Thymus (tissue), 11 donors: ENCODE results near the gene KIF26A. TPM values are rescaled to one million over a fixed set of nuclear protein-coding genes. Genes with fewer than 3 reads are reported as not detected.
"Not testable (repeated sequence)": the region's sequence is repeated elsewhere in the genome, so short reads cannot be mapped to it uniquely, and the experiment has no call there.

Experiments used
- DNase-seq, 9 donors: peaks; one replicate each; pipeline ENCODE4 v3.0.0-alpha.2; 2013; ENCODE audit warnings: low spot score in 9 of 9, low read depth in 6 of 9, missing footprints in 1 of 9
- H3K27ac ChIP-seq, 2 donors: one replicate each; pipeline ENCODE4 v1.5.1; 2013; ENCODE audit warnings: control low read depth in 1 of 2, low read depth in 1 of 2, low read length in 1 of 2, mild to moderate bottlenecking in 1 of 2, moderate library complexity in 1 of 2
- H3K27me3 ChIP-seq, 2 donors: one replicate each; pipeline ENCODE4 v1.5.1; 2013; ENCODE audit warnings: low read length in 1 of 2; ENCODE audit not compliant: control insufficient read depth in 2 of 2, insufficient read depth in 1 of 2
- H3K36me3 ChIP-seq, 2 donors: one replicate each; pipeline ENCODE4 v1.5.1; 2013; ENCODE audit warnings: low read length in 1 of 2, mild to moderate bottlenecking in 1 of 2, moderate library complexity in 1 of 2; ENCODE audit not compliant: control insufficient read depth in 2 of 2, insufficient read depth in 2 of 2
- H3K4me1 ChIP-seq, 2 donors: one replicate each; pipeline ENCODE4 v1.5.1; 2013; ENCODE audit warnings: low read length in 2 of 2; ENCODE audit not compliant: control insufficient read depth in 2 of 2, insufficient read depth in 2 of 2
- H3K4me3 ChIP-seq, 2 donors: one replicate each; pipeline ENCODE4 v1.5.1; 2013; ENCODE audit warnings: low read length in 2 of 2, control low read depth in 1 of 2, mild to moderate bottlenecking in 1 of 2
- H3K9me3 ChIP-seq, 2 donors: one replicate each; pipeline ENCODE4 v1.5.1; 2013; ENCODE audit warnings: low read length in 1 of 2, mild to moderate bottlenecking in 1 of 2; ENCODE audit not compliant: control insufficient read depth in 2 of 2, insufficient read depth in 1 of 2
- WGBS: extraction: QIAGEN DNeasy Blood & Tissue Kit; methylation state at CpG from one replicate; pipeline ENCODE4 v1.1.7; 2013; 5-methylcytosine and 5-hydroxymethylcytosine counted together
- polyA plus RNA-seq: library from polyadenylated mRNA; stranded (reverse); fragments of 200-250 nt; gene quantifications from one replicate; pipeline ENCODE4 v1.2.3, GENCODE V29; 2013
- total RNA-seq: library from RNA; stranded (reverse); fragments of 120-200 nt; gene quantifications from one replicate; pipeline ENCODE4 v1.2.4, GENCODE V29; 2013
- donor health status: healthy.

KIF26A gene
- total and polyA plus RNA-seq, 2 donors: 1.7 TPM

DNA sequence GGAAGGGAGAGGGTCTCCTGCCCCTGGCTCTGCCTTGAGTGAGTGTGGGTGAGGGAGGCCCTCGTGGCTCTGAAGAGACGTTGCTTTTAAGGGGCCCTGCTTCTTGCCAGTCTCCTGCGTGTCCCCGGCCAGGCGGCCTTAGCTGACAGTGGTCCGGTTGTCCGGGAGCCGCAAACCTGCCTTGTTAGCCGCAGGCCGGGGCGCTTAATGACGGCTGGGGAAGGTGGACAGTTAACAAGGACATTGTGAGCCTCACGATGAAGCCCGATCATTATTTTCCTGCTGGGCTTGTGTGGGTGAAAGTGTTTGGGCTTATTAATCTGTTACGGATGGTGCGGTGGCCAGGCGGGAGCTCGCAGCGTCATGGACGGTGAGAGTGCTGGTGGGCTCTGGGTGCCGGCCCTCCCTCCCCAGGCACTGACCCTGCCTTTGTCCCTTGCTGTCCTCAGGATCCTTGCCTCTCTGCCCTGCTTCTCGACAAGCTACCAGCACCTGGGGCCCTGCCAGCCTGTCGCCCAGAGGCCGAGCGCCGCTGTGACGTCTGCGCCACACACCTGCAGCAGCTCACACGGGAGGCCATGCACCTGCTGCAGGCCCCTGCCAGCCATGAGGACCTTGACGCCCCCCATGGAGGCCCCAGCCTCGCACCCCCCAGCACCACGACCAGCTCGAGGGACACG is 13.3 kb downstream of the KIF26A start:
- no peaks in the 10 kb centered on the region for H3K4me1 ChIP-seq
- WGBS: 95% methylated on average over 34 of the region's 34 CpGs
- DNase-seq: no peak

DNA sequence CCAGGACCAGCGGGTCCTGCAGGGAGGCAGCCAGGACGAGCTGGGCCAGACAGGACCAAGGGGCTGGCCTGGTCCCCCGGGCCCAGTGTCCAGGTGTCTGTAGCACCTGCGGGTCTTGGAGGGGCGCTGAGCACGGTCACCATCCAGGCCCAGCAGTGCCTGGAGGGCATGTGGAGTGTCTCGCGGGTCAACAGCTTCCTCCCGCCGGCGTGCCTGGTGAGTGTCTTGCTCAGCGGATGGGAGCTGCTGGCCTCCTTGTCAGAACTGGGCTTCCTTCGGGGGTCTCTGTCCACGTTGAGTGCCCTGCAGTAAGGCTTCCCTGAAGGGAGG is 13.8 kb downstream of the KIF26A start:
- DNase-seq: no peak
- WGBS: 97% methylated on average over 14 of the region's 14 CpGs
- H3K4me1 ChIP-seq: no peaks in the 10 kb centered on the region

More for the DNA sequence above, 13.3 kb downstream of the KIF26A start:
- H3K36me3 ChIP-seq: no peaks in the 10 kb centered on the region
- H3K9me3 ChIP-seq: no peaks in the 10 kb centered on the region
- peaks cover 0 to 3% of the 10 kb centered on the region in 2 donors for H3K27me3 ChIP-seq
- H3K4me3 ChIP-seq: no peak overlapping the region
- H3K27ac ChIP-seq: no peak overlapping the region

DNA sequence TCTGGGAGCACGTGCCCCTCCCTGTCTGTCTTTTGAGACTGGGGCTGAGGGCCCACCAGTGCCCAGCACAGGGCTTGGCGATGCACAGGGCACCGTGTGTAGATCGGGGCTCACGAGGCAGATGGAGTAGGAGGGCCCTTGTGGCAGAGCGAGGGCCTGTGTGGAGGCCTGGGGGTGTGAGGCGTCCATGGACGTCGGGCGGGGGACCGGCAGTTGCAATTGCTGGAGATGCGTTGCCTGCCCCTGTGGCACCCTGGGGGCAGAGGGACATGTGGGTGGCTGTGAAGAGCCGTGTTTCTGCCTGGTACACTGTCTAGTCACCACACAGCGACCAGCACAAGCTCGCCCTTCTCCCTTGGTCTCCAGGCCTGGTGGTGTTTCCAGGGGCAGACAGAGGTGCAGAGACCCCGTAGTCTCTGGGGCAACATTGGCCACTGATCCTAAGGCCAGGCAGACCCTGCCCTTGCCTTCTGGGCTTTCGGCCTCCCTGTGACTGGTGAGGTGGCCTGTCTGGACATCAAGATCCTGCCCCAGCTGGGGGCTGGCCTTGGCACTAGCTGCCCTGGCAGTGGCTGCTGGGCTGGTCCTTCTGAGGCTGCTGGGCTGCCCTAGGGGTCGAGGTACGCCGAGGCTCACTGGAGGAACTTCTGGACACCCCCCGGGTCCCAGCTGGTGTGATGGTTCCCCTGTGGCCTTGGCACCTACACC is 14.5 kb downstream of the KIF26A start:
- Histone ChIP-seq H3K9me3 (no peaks in the 10 kb centered on the region), H3K27me3 (peaks cover 0 to 3% of the 10 kb centered on the region in 2 donors), H3K4me3 (no peak overlapping the region), H3K36me3 (no peaks in the 10 kb centered on the region), H3K27ac (no peak overlapping the region), H3K4me1 (no peaks in the 10 kb centered on the region)
- DNase-seq: no peak
- WGBS: 96% methylated on average over 21 of the region's 21 CpGs

More for the DNA sequence above, 13.8 kb downstream of the KIF26A start:
- no peak overlapping the region for H3K27ac ChIP-seq
- H3K4me3 ChIP-seq: no peak overlapping the region
- H3K9me3 ChIP-seq: no peaks in the 10 kb centered on the region
- peaks cover 0 to 3% of the 10 kb centered on the region in 2 donors for H3K27me3 ChIP-seq
- no peaks in the 10 kb centered on the region for H3K36me3 ChIP-seq

DNA sequence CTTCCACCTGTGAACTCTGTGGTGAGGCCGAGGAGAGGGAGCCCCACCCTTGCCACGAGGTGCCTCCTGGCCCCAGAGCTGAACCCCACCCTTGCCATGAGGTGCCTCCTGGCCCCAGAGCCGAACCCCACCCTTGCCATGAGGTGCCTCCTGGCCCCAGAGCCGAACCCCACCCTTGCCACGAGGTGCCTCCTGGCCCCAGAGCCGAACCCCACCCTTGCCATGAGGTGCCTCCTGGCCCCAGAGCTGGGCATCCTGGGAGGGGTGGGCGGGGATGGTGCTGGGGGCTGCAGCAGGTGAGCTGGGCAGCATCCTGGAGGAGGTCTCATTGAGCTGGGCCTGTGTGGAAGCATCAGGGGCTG is 15.0 kb downstream of the KIF26A start:
- not testable (repeated sequence) for H3K9me3 ChIP-seq, H3K27me3 ChIP-seq, H3K27ac ChIP-seq, H3K4me3 ChIP-seq, H3K36me3 ChIP-seq, H3K4me1 ChIP-seq, DNase-seq
- WGBS: 64% methylated on average over 7 of the region's 7 CpGs

DNA sequence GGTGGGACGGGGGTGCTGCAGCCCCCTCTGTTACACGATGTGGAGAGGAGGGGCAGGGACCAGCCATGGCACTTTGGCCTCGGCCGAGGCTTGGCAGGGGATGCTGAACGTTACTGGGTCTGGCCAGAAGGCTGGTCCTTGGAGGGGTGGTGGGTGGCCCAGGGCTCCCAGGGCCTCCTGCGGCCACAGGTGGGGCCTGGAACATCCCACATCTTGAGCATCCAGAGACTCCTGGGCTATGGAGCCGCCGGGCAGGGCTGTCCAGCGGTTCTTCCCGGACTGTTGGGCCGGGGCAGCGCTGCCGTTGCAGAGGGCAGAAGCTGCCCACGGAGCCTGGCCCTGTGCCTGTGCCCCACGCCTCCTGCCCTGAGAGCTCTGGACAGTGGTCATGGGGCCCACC is 15.9 kb downstream of the KIF26A start:
- WGBS: 89% methylated on average over 15 of the region's 15 CpGs
- no peak for DNase-seq
- Histone ChIP-seq H3K4me1 (no peaks in the 10 kb centered on the region), H3K4me3 (no peak overlapping the region), H3K27ac (no peak overlapping the region), H3K36me3 (no peaks in the 10 kb centered on the region), H3K9me3 (no peaks in the 10 kb centered on the region), H3K27me3 (peaks cover 0 to 3% of the 10 kb centered on the region in 2 donors)

DNA sequence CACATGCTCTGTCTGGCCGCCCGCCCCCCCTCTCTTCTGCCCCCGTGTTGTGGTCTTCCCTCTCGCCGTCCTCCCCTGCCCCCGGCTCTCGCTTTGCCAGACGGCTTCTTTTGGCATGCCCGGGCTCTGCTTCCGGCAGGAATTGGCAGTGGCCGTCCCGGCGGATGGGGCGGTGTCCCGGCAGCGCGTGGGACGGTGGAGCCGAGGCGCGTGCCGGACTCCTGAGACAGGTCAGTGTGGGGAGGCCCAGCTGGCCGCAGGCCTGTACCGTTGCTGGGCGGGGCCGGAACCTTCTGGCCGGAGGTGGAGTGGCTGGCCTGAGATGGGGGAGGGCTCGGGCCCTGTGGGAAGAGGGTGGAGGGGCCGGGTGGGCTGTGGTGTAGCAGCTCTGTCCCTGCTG is 17.1 kb downstream of the KIF26A start:
- DNase-seq: no peak
- Histone ChIP-seq H3K27ac (no peak overlapping the region), H3K9me3 (no peaks in the 10 kb centered on the region), H3K4me3 (no peak overlapping the region), H3K36me3 (no peaks in the 10 kb centered on the region), H3K4me1 (no peaks in the 10 kb centered on the region), H3K27me3 (no peaks in the 10 kb centered on the region)
- WGBS: 90% methylated on average over 29 of the region's 29 CpGs

DNA sequence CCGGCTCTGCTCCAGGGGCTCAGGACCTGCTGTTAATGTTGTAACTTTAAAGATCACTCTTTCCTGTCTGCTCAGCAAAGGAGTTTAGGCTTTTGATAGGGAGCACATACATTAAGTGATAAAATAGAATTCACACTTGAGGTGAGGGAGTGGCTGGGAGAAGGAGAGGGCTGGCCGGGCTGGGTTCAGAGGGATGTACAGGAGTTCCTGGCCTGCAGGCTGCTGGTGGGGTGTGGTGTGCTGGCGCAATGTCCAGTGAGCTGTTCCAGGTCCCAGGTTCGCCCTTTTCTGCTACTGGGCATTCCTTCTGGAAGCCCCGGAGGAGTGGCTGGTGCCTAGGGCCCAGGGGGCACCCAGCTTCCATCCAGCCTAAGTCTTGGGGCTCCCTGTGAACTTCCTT is 17.8 kb downstream of the KIF26A start:
- 94% methylated on average over 5 of the region's 5 CpGs for WGBS
- no peak for DNase-seq

DNA sequence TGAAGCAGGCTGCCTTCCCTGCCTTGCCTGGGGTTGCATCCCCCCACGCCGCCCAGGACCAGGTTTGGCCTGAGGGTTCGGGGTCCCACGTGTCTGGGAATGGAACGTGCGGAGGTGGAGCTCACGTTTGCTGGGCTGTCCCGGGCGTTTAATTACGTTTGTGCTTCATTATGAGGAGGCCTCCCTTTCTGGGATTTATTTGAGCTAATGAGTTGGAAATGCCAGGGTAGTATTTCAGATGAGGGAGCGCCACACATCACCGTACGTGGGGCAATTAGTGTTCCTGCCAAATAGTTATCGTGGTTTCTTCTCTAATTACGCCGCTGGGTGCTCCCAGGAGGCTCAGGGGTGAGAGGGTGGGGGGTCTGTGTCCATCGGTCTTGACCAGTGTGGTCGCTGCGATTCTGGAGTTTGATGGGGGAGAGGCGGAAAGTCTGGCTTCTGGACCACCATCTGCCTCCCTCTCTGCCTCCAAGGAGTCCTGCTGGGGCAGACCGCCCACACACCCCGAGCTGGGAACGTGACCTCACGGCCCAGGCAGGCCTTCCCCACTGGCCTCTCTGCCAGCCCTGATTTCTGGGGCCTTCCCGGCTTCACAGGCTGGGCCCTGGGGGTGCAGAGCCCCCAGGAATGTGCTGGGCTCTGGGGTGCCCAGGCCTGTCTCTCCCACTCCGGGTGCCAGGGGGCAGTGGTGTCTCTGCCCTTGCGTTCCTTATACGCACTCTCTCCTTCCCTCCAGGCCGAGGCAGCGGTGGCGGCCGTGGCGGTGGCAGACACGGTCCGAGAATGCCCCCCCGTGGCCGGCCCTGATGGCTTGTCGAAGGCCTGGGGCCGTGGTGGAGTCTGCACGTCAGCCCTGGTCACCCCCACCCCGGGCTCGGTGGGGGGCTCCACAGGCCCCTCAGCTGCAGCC is 18.9 kb downstream of the KIF26A start:
- no peak for DNase-seq
- no peaks in the 10 kb centered on the region for H3K9me3 ChIP-seq
- WGBS: 95% methylated on average over 42 of the region's 42 CpGs
- H3K27me3 ChIP-seq: no peaks in the 10 kb centered on the region
- no peaks in the 10 kb centered on the region for H3K36me3 ChIP-seq
- H3K4me3 ChIP-seq: no peak overlapping the region
- no peak overlapping the region for H3K27ac ChIP-seq
- H3K4me1 ChIP-seq: no peaks in the 10 kb centered on the region

More for the DNA sequence above, 17.8 kb downstream of the KIF26A start:
- Histone ChIP-seq H3K9me3 (no peaks in the 10 kb centered on the region), H3K27ac (no peak overlapping the region), H3K4me1 (no peaks in the 10 kb centered on the region), H3K36me3 (no peaks in the 10 kb centered on the region), H3K4me3 (no peak overlapping the region), H3K27me3 (no peaks in the 10 kb centered on the region)
